Gastrocnemius medialis (tissue), 4 donors: Measurements from ENCODE around the gene ADNP2.

Experiments used
- CTCF ChIP-seq, 5 experiments: fragments of 450-650 bp in 3 of 5; fragments of 200-600 bp in 2 of 5; sonication (generic) in 2 of 5; IDR thresholded peaks in 4 of 5; conservative IDR thresholded peaks in 1 of 5; 1 replicate in 4 of 5; 2 replicates in 1 of 5; pipeline ENCODE4 v1.5.1; 2016 to 2019; ENCODE audit warnings: antibody characterized with exemption in 5 of 5, mild to moderate bottlenecking in 3 of 5, moderate library complexity in 3 of 5
- POLR2A ChIP-seq, 2 donors: fragments of 450-650 bp; IDR thresholded peaks; one replicate each; pipeline ENCODE4 v1.6.1; 2017; ENCODE audit warnings: antibody characterized with exemption in 2 of 2, mild to moderate bottlenecking in 2 of 2, moderate library complexity in 2 of 2

DNA sequence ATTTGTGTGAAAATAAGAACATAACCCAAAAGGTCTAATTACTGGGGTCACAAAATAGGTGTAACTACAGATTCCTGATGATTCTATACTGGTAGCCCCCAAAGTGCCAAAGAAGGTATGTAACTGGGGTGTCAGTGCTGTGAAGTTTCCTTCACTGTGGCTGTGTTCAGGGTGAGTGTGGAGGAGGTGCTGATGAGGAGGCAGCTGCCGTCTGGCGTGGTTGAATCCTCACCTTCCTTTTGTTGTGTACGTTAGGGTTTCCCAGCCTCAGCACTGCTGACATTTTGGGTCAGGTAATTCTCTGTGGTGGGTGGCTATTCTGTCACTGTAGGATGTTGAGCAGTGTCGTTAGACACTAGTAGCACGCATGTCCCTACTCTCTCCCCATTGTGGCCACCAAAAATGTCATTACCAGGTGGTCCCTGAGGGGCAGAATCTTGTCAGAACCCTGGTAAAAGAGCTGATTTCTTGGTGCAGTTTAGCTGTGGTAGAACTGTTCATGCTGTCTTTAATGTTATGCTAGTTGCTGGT, 31.5 kb downstream of the ADNP2 start:
- TF ChIP-seq CTCF (IDR thresholded peaks at IDR 0.05 in 4 of 5, conservative IDR thresholded peaks at IDR 0.05 in 1 of 5) (no peak), POLR2A (IDR thresholded peaks at IDR 0.05) (no peak)
